HCT116 (cell line): ENCODE data around the gene DOP1B. TPM values are rescaled to one million over a fixed set of nuclear protein-coding genes. Genes with fewer than 3 reads are reported as not detected.

ENCODE experiments used
- ATAC-seq: fragments of 200-7000 bp; cut with Tn5 transposase; 2 replicates; pipeline ENCODE4 v1.9.1; 2020; ENCODE audit warnings: mild to moderate bottlenecking, moderate library complexity
- BruUV-seq: library from RNA; stranded (reverse); fragments of 400-500 nt; replicated peaks from 2 replicates; lab custom pipeline; 2021; lab: Mats Ljungman, UMichigan
- CTCF ChIA-PET: fragments of 300-600 bp; sonication (Branson Sonifier 250); formaldehyde crosslinking; loops from one replicate; lab custom pipeline; 2021; ENCODE audit warnings: antibody characterized with exemption; lab: Charles Lee
- POLR2A ChIA-PET: fragments of 300-600, 350-600 bp; sonication (Branson Sonifier 250); formaldehyde crosslinking; loops from one replicate; lab custom pipeline; 2021; ENCODE audit warnings: antibody characterized with exemption; lab: Charles Lee
- RAD21 ChIA-PET, 2 experiments: fragments of 300-600 bp; sonication (Branson Sonifier 250); formaldehyde crosslinking; loops; one replicate each; lab custom pipeline; 2023; ENCODE audit warnings: low total read pairs in 2 of 2; ENCODE audit not compliant: uncharacterized antibody in 2 of 2, unreplicated experiment in 2 of 2, low non-redundant PET in 1 of 2; lab: Charles Lee
- DNase-seq: peaks from one replicate; pipeline ENCODE4 v3.0.0-alpha.2; 2010; ENCODE audit warnings: low read depth, low spot score
- H2AFZ ChIP-seq: fragments of 200-600 bp; shearing (Covaris generic), sonication (generic); 2 replicates; pipeline ENCODE4 v1.6.1; 2017; ENCODE audit warnings: low read depth, mixed run types, mixed read lengths, antibody characterized with exemption, low read length; ENCODE audit not compliant: poor library complexity, severe bottlenecking
- H3K27ac ChIP-seq: 2 replicates; pipeline ENCODE4 v1.5.1; 2012; ENCODE audit warnings: low read depth, low read length
- H3K27me3 ChIP-seq: fragments of 200-600 bp; sonication (generic); 2 replicates; pipeline ENCODE4 v1.6.1; 2016; ENCODE audit warnings: mixed run types, low read length, mixed read lengths; ENCODE audit not compliant: insufficient read depth
- H3K36me3 ChIP-seq, 2 experiments: fragments of 200-500 bp in 1 of 2; fragments of 200-600 bp in 1 of 2; sonication (Bioruptor generic) in 1 of 2; sonication (generic) in 1 of 2; 2 replicates each; pipeline versions ENCODE4 v1.5.1 to v1.6.1; 2014 to 2016; ENCODE audit warnings: low read length in 2 of 2, inconsistent platforms in 1 of 2, mixed read lengths in 1 of 2, mixed run types in 1 of 2; ENCODE audit not compliant: insufficient read depth in 2 of 2, control insufficient read depth in 1 of 2
- H3K4me1 ChIP-seq, 2 experiments: fragments of 200-600 bp in 1 of 2; sonication (generic) in 1 of 2; 2 replicates each; pipeline versions ENCODE4 v1.5.1 to v1.6.1; 2012 to 2017; ENCODE audit warnings: low read length in 2 of 2, inconsistent platforms in 1 of 2, mild to moderate bottlenecking in 1 of 2, mixed read lengths in 1 of 2, mixed run types in 1 of 2, moderate library complexity in 1 of 2; ENCODE audit not compliant: insufficient read depth in 2 of 2, control insufficient read depth in 1 of 2
- H3K4me2 ChIP-seq: fragments of 200-600 bp; sonication (generic); 2 replicates; pipeline ENCODE4 v1.6.1; 2017; ENCODE audit warnings: mixed run types, low read length, mixed read lengths
- H3K4me3 ChIP-seq, 2 experiments: fragments of 200-600 bp in 1 of 2; sonication (generic) in 1 of 2; replicated peaks in 1 of 2; 2 replicates each; pipeline ENCODE4 v1.5.1; 2011 to 2016; ENCODE audit warnings: low read length in 2 of 2, control low read depth in 1 of 2, low read depth in 1 of 2, mild to moderate bottlenecking in 1 of 2, mixed read lengths in 1 of 2, mixed run types in 1 of 2
- H3K79me2 ChIP-seq: fragments of 200-600 bp; sonication (generic); 2 replicates; pipeline ENCODE4 v1.6.1; 2017; ENCODE audit warnings: mild to moderate bottlenecking, mixed run types, low read length, moderate library complexity, mixed read lengths; ENCODE audit not compliant: insufficient read depth
- H3K9ac ChIP-seq: fragments of 200-600 bp; sonication (generic); 2 replicates; pipeline ENCODE4 v1.6.1; 2016; ENCODE audit warnings: low read length, mixed read lengths
- H3K9me2 ChIP-seq: fragments of 200-600 bp; sonication (generic), shearing (Covaris generic); 2 replicates; pipeline ENCODE4 v1.6.1; 2017; ENCODE audit warnings: mixed run types, mild to moderate bottlenecking, moderate library complexity; ENCODE audit not compliant: insufficient read depth
- H3K9me3 ChIP-seq, 2 experiments: fragments of 200-500 bp in 1 of 2; fragments of 200-600 bp in 1 of 2; sonication (Bioruptor generic) in 1 of 2; sonication (generic) in 1 of 2; 2 replicates each; pipeline ENCODE4 v1.6.1; 2014 to 2017; ENCODE audit warnings: low read length in 2 of 2, mixed read lengths in 2 of 2, inconsistent platforms in 1 of 2, low read depth in 1 of 2, mild to moderate bottlenecking in 1 of 2, mixed run types in 1 of 2, moderate library complexity in 1 of 2; ENCODE audit not compliant: control insufficient read depth in 1 of 2, insufficient read depth in 1 of 2
- H4K20me1 ChIP-seq: fragments of 200-600 bp; sonication (generic), shearing (Covaris generic); 2 replicates; pipeline ENCODE4 v1.6.1; 2017; ENCODE audit warnings: mixed run types, mild to moderate bottlenecking, moderate library complexity; ENCODE audit not compliant: insufficient read depth
- CBX3 ChIP-seq: IDR thresholded peaks from 2 replicates; pipeline ENCODE4 v1.6.1; 2012; ENCODE audit warnings: low read depth
- CEBPB ChIP-seq: IDR thresholded peaks from 2 replicates; pipeline ENCODE4 v1.6.1; 2012; ENCODE audit warnings: low read depth
- CTCF ChIP-seq, 3 experiments: fragments of 200-600 bp in 1 of 3; sonication (generic) in 1 of 3; IDR thresholded peaks in 2 of 3; conservative IDR thresholded peaks in 1 of 3; 2 replicates each; pipeline ENCODE4 v1.5.1; 2012 to 2017; ENCODE audit warnings: low read depth in 2 of 3, low read length in 2 of 3, antibody characterized with exemption in 1 of 3, borderline replicate concordance in 1 of 3, control low read depth in 1 of 3, mild to moderate bottlenecking in 1 of 3, mixed read lengths in 1 of 3, mixed run types in 1 of 3, moderate library complexity in 1 of 3; ENCODE audit not compliant: insufficient read depth in 1 of 3
- EGR1 ChIP-seq: IDR thresholded peaks from 2 replicates; pipeline ENCODE4 v1.6.1; 2012; ENCODE audit warnings: low read depth
- ELF1 ChIP-seq: IDR thresholded peaks from 2 replicates; pipeline ENCODE4 v1.6.1; 2012; ENCODE audit warnings: low read depth, borderline replicate concordance
- FOSL1 ChIP-seq: IDR thresholded peaks from 2 replicates; pipeline ENCODE4 v1.6.1; 2012; ENCODE audit warnings: low read depth
- JUND ChIP-seq: IDR thresholded peaks from 2 replicates; pipeline ENCODE4 v1.6.1; 2012
- POLR2A ChIP-seq: IDR thresholded peaks from 2 replicates; pipeline ENCODE4 v1.7.0; 2011; ENCODE audit warnings: borderline replicate concordance; ENCODE audit not compliant: insufficient read depth, insufficient read length; ENCODE audit errors: extremely low read depth
- POLR2AphosphoS5 ChIP-seq: IDR thresholded peaks from 2 replicates; pipeline ENCODE4 v1.6.1; 2011; ENCODE audit warnings: mild to moderate bottlenecking, low read depth, low read length, moderate library complexity
- TCF7L2 ChIP-seq: IDR thresholded peaks from 2 replicates; pipeline ENCODE4 v1.7.0; 2011; ENCODE audit warnings: borderline replicate concordance, inconsistent platforms; ENCODE audit not compliant: insufficient read depth, insufficient read length; ENCODE audit errors: extremely low read depth
- YY1 ChIP-seq: IDR thresholded peaks from 2 replicates; pipeline ENCODE4 v1.6.1; 2011; ENCODE audit warnings: low read length, low read depth, moderate library complexity, mild to moderate bottlenecking; ENCODE audit not compliant: insufficient replicate concordance; ENCODE audit errors: extremely low read depth
- ZBTB33 ChIP-seq: IDR thresholded peaks from 2 replicates; pipeline ENCODE4 v1.6.1; 2011; ENCODE audit warnings: mild to moderate bottlenecking, low read length, moderate library complexity; ENCODE audit not compliant: insufficient replicate concordance; ENCODE audit errors: extremely low read depth
- intact Hi-C: fragments of 100-400 bp; cut with micrococcal nuclease; formaldehyde crosslinking; loops from 2 replicates; pipeline ENCODE4 v1.10.0; 2022
- total RNA-seq: library from RNA; stranded (reverse); gene quantifications from one replicate; pipeline ENCODE4 v1.2.1, GENCODE V29; 2021; ENCODE audit not compliant: unreplicated experiment
- TF ChIP-seq, protein P1 (sequence below): IDR thresholded peaks from 2 replicates; pipeline ENCODE4 v1.6.1; 2012

Gene DOP1B
- total RNA-seq, 1 experiment from 2014 or later: 15.4 TPM

DNA sequence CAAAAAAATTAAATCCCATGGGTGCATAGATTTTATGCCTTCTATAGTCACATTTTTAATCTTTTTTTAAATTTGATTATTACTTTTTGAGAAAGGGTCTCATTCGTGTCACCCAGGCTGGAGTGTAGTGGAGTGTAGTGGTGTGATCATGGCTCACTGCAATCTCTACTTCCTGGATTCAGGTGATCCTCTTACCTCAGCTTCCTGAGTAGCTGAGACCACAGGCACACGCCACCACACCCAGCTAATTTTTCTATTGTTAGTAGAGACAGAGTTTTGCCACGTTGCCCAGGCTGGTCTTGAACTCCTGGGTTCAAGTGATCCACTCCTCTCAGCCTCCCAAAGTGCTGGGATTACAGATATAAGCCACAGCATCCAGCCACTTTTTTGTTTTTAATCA lies 11.4 kb upstream of the DOP1B start:
- Histone ChIP-seq H2AFZ (no peak overlapping the region), H4K20me1 (no peaks in the 10 kb centered on the region), H3K4me3 (no peak overlapping the region), H3K4me2 (no peak overlapping the region), H3K27ac (no peak overlapping the region), H3K36me3 (no peaks in the 10 kb centered on the region), H3K4me1 (peaks cover 13 to 25% of the 10 kb centered on the region in 2 experiments), H3K79me2 (no peaks in the 10 kb centered on the region), H3K9me2 (no peaks in the 10 kb centered on the region), H3K9ac (no peak overlapping the region), H3K9me3 (no peaks in the 10 kb centered on the region), H3K27me3 (no peaks in the 10 kb centered on the region)
- DNase-seq: no peak
- ChIA-PET CTCF (no interaction called here), RAD21 (interaction anchor here in 1 of 2 experiments (0.8 kb wide), 1 partner anchor 185 kb away, joined by 3 read pairs; no protein-coding TSS in a partner anchor), POLR2A (no interaction called here)
- intact Hi-C loops: no loop called here
- BruUV-seq: no TSS peak
- TF ChIP-seq CEBPB (no peak), ZBTB33 (no peak), ELF1 (no peak), TCF7L2 (no peak), CBX3 (no peak)
- ATAC-seq: no peak

GRCh38 chr21:36147911-36148310 lies 8.7 kb upstream of the DOP1B start:
- H3K9me2 ChIP-seq: no peaks in the 10 kb centered on the region
- ChIA-PET RAD21 (no interaction called here), CTCF (no interaction called here), POLR2A (no interaction called here)
- no peak overlapping the region for H3K27ac ChIP-seq
- no peaks in the 10 kb centered on the region for H4K20me1 ChIP-seq
- no peak overlapping the region for H3K4me2 ChIP-seq
- ATAC-seq (no peak), DNase-seq (no peak)
- intact Hi-C loops: no loop called here
- no peak overlapping the region for H3K4me3 ChIP-seq
- H3K36me3 ChIP-seq: no peaks in the 10 kb centered on the region
- H3K9me3 ChIP-seq: no peaks in the 10 kb centered on the region
- BruUV-seq: no TSS peak
- H3K27me3 ChIP-seq: no peaks in the 10 kb centered on the region
- no peak overlapping the region for H3K9ac ChIP-seq
- no peak overlapping the region for H2AFZ ChIP-seq
- no peaks in the 10 kb centered on the region for H3K79me2 ChIP-seq
- peaks cover 0 to 8% of the 10 kb centered on the region in 2 experiments; a peak in 1 of 4 replicates for H3K4me1 ChIP-seq
- TF ChIP-seq FOSL1: no peak
- TF ChIP-seq JUND: no peak
- TF ChIP-seq CTCF (IDR thresholded peaks at IDR 0.05 in 2 of 3, conservative IDR thresholded peaks at IDR 0.05 in 1 of 3; ENCODE audit: borderline replicate concordance in 1 of 3, insufficient read depth in 1 of 3, low read depth in 2 of 3, low read length in 2 of 3): no peak
- TF ChIP-seq POLR2AphosphoS5: no peak
- TF ChIP-seq POLR2A: no peak
- TF ChIP-seq YY1: no peak
- no peak for TF ChIP-seq EGR1
- no peak for TF ChIP-seq CEBPB
- TF ChIP-seq, protein P1, sequence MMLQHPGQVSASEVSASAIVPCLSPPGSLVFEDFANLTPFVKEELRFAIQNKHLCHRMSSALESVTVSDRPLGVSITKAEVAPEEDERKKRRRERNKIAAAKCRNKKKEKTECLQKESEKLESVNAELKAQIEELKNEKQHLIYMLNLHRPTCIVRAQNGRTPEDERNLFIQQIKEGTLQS: no peak
- no peak for TF ChIP-seq ZBTB33
